HEK293T (cell line): Measurements from ENCODE around the gene CDC37L1.

Source experiments
- CTCF ChIA-PET: fragments of 350-600 bp; formaldehyde crosslinking; extraction: SDS; loops from one replicate; lab custom pipeline; 2021; ENCODE audit warnings: antibody characterized with exemption, inconsistent platforms; lab: Yijun Ruan, JAX
- POLR2A ChIA-PET: fragments of 350-600 bp; formaldehyde crosslinking; extraction: SDS; loops from one replicate; lab custom pipeline; 2020; ENCODE audit warnings: antibody characterized with exemption, inconsistent platforms; lab: Yijun Ruan, JAX
- DNase-seq: peaks from one replicate; pipeline ENCODE4 v3.0.0; 2012; ENCODE audit warnings: mixed read lengths; ENCODE audit errors: extremely low spot score
- ARNT ChIP-seq: fragments of 450-650 bp; IDR thresholded peaks from 2 replicates; pipeline ENCODE4 v1.6.1; 2017; ENCODE audit warnings: mild to moderate bottlenecking
- BHLHE40 ChIP-seq: fragments of 450-650 bp; IDR thresholded peaks from 2 replicates; pipeline ENCODE4 v1.6.1; 2016; ENCODE audit warnings: mild to moderate bottlenecking, moderate library complexity, borderline replicate concordance
- CTBP1 ChIP-seq: fragments of 450-650 bp; IDR thresholded peaks from 2 replicates; pipeline ENCODE4 v1.6.1; 2016; ENCODE audit warnings: borderline replicate concordance
- ELF4 ChIP-seq: fragments of 450-650 bp; IDR thresholded peaks from 2 replicates; pipeline ENCODE4 v1.6.1; 2017; ENCODE audit warnings: antibody characterized with exemption
- FOXA1 ChIP-seq: fragments of 450-650 bp; IDR thresholded peaks from 2 replicates; pipeline ENCODE4 v1.6.1; 2016; ENCODE audit warnings: mild to moderate bottlenecking
- FOXK2 ChIP-seq: fragments of 450-650 bp; IDR thresholded peaks from 2 replicates; pipeline ENCODE4 v1.6.1; 2016; ENCODE audit warnings: mild to moderate bottlenecking
- FOXM1 ChIP-seq: fragments of 450-650 bp; IDR thresholded peaks from 2 replicates; pipeline ENCODE4 v1.6.1; 2017; ENCODE audit warnings: mild to moderate bottlenecking, borderline replicate concordance
- HDGF ChIP-seq: fragments of 450-650 bp; IDR thresholded peaks from 2 replicates; pipeline ENCODE4 v1.6.1; 2017; ENCODE audit warnings: antibody characterized with exemption, borderline replicate concordance
- L3MBTL2 ChIP-seq: fragments of 450-650 bp; conservative IDR thresholded peaks from 2 replicates; pipeline ENCODE4 v1.6.1; 2016; ENCODE audit warnings: mild to moderate bottlenecking
- LEF1 ChIP-seq: fragments of 450-650 bp; IDR thresholded peaks from 2 replicates; pipeline ENCODE4 v1.6.1; 2017; ENCODE audit warnings: mild to moderate bottlenecking, borderline replicate concordance
- NFRKB ChIP-seq: fragments of 450-650 bp; IDR thresholded peaks from 2 replicates; pipeline ENCODE4 v1.6.1; 2016; ENCODE audit warnings: mild to moderate bottlenecking, moderate library complexity
- PKNOX1 ChIP-seq: fragments of 450-650 bp; IDR thresholded peaks from 2 replicates; pipeline ENCODE4 v1.6.1; 2016
- SP1 ChIP-seq: fragments of 450-650 bp; IDR thresholded peaks from 2 replicates; pipeline ENCODE4 v1.6.1; 2017
- SUZ12 ChIP-seq: fragments of 450-650 bp; IDR thresholded peaks from 2 replicates; pipeline ENCODE4 v1.6.1; 2016; ENCODE audit warnings: mild to moderate bottlenecking
- TARDBP ChIP-seq: fragments of 450-650 bp; IDR thresholded peaks from 2 replicates; pipeline ENCODE4 v1.6.1; 2016
- ZNF384 ChIP-seq: fragments of 450-650 bp; IDR thresholded peaks from 2 replicates; pipeline ENCODE4 v1.6.1; 2016

CDC37L1 gene

DNA sequence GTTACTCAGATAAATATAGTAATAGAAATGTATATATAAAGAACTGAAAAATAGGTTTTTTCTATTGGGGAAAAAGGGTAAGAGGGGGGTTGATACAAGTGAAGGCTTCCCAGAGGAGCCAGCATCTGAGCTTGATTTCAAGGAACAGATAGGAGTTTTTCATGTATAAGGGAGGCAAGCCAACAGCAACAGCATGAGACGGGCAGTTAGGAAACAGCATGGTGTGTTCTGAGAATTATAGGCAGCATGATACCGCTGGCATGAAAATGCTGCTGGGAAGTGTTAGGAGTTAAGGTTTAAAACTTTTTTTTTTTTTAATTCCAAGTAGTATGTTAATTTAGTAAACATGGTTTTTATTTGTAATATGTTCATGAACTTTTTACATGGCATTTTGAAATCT lies 9.7 kb downstream of the CDC37L1 start:
- no peak for TF ChIP-seq ARNT
- POLR2A ChIA-PET = interaction anchor here (1.4 kb wide), 1 partner anchor 10 kb away, joined by 4 read pairs; the partner anchor contains the start of gene CDC37L1
- CTCF ChIA-PET = interaction anchor here (0.6 kb wide), 1 partner anchor 74 kb away, joined by 3 read pairs; no protein-coding TSS in a partner anchor
- DNase-seq = no peak

DNA sequence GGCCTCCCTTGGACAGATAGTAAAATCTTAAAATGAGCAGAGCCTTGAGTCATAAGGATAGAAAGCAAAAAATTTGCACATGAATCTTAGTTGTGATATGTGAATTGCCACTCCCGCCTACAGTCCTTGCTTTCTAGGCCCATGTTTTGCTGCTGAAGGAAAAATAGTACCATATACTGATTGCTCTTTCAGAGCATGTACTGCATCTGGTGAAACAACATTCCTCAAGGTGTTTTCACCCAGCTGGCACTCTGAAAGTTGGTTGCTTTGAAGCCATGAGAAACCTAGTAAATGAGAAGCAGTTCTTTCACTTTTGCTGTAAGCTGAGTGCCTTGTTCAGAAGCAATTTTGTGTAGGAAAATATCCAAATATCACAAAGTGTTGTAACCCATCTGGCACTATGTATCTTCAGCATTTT lies 10.3 kb downstream of the CDC37L1 start:
- no peak for DNase-seq
- ChIA-PET POLR2A (no interaction called here), CTCF (no interaction called here)
- no peak for TF ChIP-seq CTBP1
- no peak for TF ChIP-seq SP1
- TF ChIP-seq LEF1 = no peak
- no peak for TF ChIP-seq ZNF384
- no peak for TF ChIP-seq ARNT
- TF ChIP-seq TARDBP = no peak

DNA sequence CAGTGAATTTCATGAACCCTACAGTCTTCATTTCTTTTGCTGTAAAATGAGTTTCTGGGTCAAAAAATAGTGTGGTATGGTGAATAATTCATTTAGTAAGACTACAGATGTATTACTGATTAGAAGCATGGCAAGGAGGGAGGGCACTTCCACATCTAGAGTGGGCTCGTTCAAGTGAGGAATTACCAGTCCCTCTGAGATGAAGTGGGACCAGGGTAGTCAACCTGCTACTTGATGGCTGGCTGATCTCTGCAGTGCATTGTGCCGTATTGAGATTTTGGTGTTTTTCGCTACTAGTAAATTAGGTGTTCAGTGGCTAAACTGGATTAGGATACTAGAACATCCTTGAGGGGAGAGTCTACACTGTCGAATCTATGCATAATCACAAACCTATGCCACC lies 10.8 kb downstream of the CDC37L1 start:
- DNase-seq = no peak
- no peak for TF ChIP-seq L3MBTL2
- no peak for TF ChIP-seq NFRKB
- no peak for TF ChIP-seq SUZ12
- TF ChIP-seq TARDBP = no peak
- no peak for TF ChIP-seq ELF4
- TF ChIP-seq BHLHE40 = no peak
- no peak for TF ChIP-seq CTBP1
- no peak for TF ChIP-seq ZNF384
- TF ChIP-seq LEF1 = no peak
- TF ChIP-seq FOXM1 = no peak
- ChIA-PET POLR2A (no interaction called here), CTCF (no interaction called here)

- ChIA-PET CTCF (no interaction called here), POLR2A (interaction anchor here (0.7 kb wide), 1 partner anchor 170 kb away, joined by 3 read pairs; no protein-coding TSS in a partner anchor)
- no peak for DNase-seq
- TF ChIP-seq ELF4 = no peak
- no peak for TF ChIP-seq SP1
- no peak for TF ChIP-seq NFRKB
- TF ChIP-seq BHLHE40 = no peak
- TF ChIP-seq ARNT = no peak
- no peak for TF ChIP-seq L3MBTL2
- no peak for TF ChIP-seq PKNOX1
- no peak for TF ChIP-seq TARDBP
- TF ChIP-seq CTBP1 = no peak
- TF ChIP-seq LEF1 = no peak
- no peak for TF ChIP-seq FOXM1
- TF ChIP-seq FOXK2 = no peak
- no peak for TF ChIP-seq FOXA1
- no peak for TF ChIP-seq ZNF384
Observed at GRCh38 chr9:4691795-4692194, 12.4 kb downstream of the CDC37L1 start.

GRCh38 chr9:4700091-4700490 lies 20.7 kb downstream of the CDC37L1 start:
- ChIA-PET POLR2A (interaction anchor here (1.4 kb wide), 1 partner anchor 21 kb away, joined by 4 read pairs; the partner anchor contains the start of gene CDC37L1), CTCF (no interaction called here)
- no peak for TF ChIP-seq HDGF
- peak; percentile 37; the same call in 1 of the 2 replicates for TF ChIP-seq PKNOX1
- no peak for TF ChIP-seq FOXM1
- no peak for TF ChIP-seq L3MBTL2
- TF ChIP-seq SP1 = no peak
- DNase-seq = no peak

DNA sequence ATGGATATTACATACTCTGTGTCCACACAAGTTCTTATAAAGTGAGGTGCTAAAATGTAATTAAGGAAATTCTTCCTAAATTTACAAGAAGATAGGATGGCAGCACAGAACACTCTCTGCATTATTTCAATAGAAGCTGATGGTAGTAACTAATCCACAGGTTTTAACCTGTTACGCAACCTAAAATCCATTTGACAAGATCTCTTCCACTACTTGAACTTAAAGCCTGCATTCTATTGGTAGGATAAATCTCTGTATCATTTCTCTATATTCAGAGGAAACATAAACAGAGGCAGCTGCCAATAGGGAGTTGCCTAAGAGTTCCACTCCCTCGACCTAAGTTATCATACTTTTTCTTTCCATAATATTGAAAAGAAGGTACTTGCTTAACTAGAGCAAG lies 21.6 kb downstream of the CDC37L1 start:
- DNase-seq = no peak
- TF ChIP-seq LEF1 (no peak), FOXM1 (no peak), TARDBP (no peak), L3MBTL2 (no peak), NFRKB (no peak), SUZ12 (no peak), FOXK2 (no peak), ARNT (no peak), FOXA1 (no peak), ELF4 (no peak), PKNOX1 (no peak), HDGF (no peak), CTBP1 (no peak), BHLHE40 (no peak), SP1 (no peak), ZNF384 (no peak)
- POLR2A ChIA-PET = interaction anchor here (1.4 kb wide), 1 partner anchor 22 kb away, joined by 4 read pairs; the partner anchor contains the start of gene CDC37L1
- CTCF ChIA-PET = no interaction called here
